Hepatocyte (in vitro differentiated cells): Measurements from ENCODE around the gene SPO11. TPM values are rescaled to one million over a fixed set of nuclear protein-coding genes. Genes with fewer than 3 reads are reported as not detected.
"Not testable (repeated sequence)": the region's sequence is repeated elsewhere in the genome, so short reads cannot be mapped to it uniquely, and the experiment has no call there.

Experiments used
- DNase-seq: peaks from one replicate; pipeline ENCODE4 v3.0.0-alpha.2; 2016; ENCODE audit warnings: low spot score
- H2AFZ ChIP-seq: fragments of 200-600 bp; sonication (generic); 2 replicates; pipeline ENCODE4 v1.6.0; 2016; ENCODE audit warnings: antibody characterized with exemption, mild to moderate bottlenecking
- H3K27ac ChIP-seq: fragments of 200-600 bp; sonication (generic); 2 replicates; pipeline ENCODE4 v1.5.1; 2016; ENCODE audit warnings: mild to moderate bottlenecking
- H3K27me3 ChIP-seq: fragments of 200-600 bp; sonication (generic); 2 replicates; pipeline ENCODE4 v1.6.1; 2016
- H3K36me3 ChIP-seq: fragments of 200-600 bp; sonication (generic); replicated peaks from 2 replicates; pipeline ENCODE4 v1.5.1; 2016; ENCODE audit warnings: low read depth; ENCODE audit not compliant: insufficient read depth
- H3K4me1 ChIP-seq: fragments of 200-600 bp; sonication (generic); 2 replicates; pipeline ENCODE4 v1.5.1; 2016; ENCODE audit warnings: mild to moderate bottlenecking, moderate library complexity; ENCODE audit not compliant: insufficient read depth
- H3K4me2 ChIP-seq: fragments of 200-600 bp; sonication (generic); 2 replicates; pipeline ENCODE4 v1.6.0; 2016
- H3K4me3 ChIP-seq: fragments of 200-600 bp; sonication (generic); 2 replicates; pipeline ENCODE4 v1.5.1; 2016; ENCODE audit warnings: mild to moderate bottlenecking
- H3K79me2 ChIP-seq: fragments of 200-600 bp; sonication (generic); 2 replicates; pipeline ENCODE4 v1.6.0; 2017; ENCODE audit warnings: mild to moderate bottlenecking
- H3K9me2 ChIP-seq: fragments of 200-600 bp; sonication (generic); replicated peaks from 2 replicates; pipeline ENCODE4 v1.6.0; 2017; ENCODE audit warnings: mild to moderate bottlenecking; ENCODE audit not compliant: insufficient read depth
- H3K9me3 ChIP-seq: fragments of 200-600 bp; sonication (generic); 2 replicates; pipeline ENCODE4 v1.5.1; 2016; ENCODE audit warnings: low read depth, mild to moderate bottlenecking
- H4K20me1 ChIP-seq: fragments of 200-600 bp; sonication (generic); 2 replicates; pipeline ENCODE4 v1.6.0; 2016; ENCODE audit warnings: mild to moderate bottlenecking; ENCODE audit not compliant: insufficient read depth, poor library complexity, severe bottlenecking
- CTCF ChIP-seq: fragments of 200-600 bp; sonication (generic); IDR thresholded peaks from 2 replicates; pipeline ENCODE4 v1.5.1; 2016; ENCODE audit warnings: antibody characterized with exemption, mild to moderate bottlenecking; ENCODE audit not compliant: poor library complexity
- EZH2 ChIP-seq: fragments of 200-600 bp; sonication (generic); IDR thresholded peaks from 2 replicates; pipeline ENCODE4 v1.6.1; 2016; ENCODE audit warnings: antibody characterized with exemption, mild to moderate bottlenecking, borderline replicate concordance
- EZH2phosphoT487 ChIP-seq: fragments of 200-600 bp; sonication (generic); IDR thresholded peaks from one replicate; pipeline ENCODE4 v1.6.1; 2018; ENCODE audit warnings: antibody characterized with exemption, mild to moderate bottlenecking, low read depth, moderate library complexity; ENCODE audit not compliant: unreplicated experiment, severe bottlenecking
- WGBS: methylation state at CpG from one replicate; pipeline ENCODE4 v1.1.6; 2016; ENCODE audit warnings: low lambda C conversion rate; ENCODE audit errors: missing lambda C conversion rate; 5-methylcytosine and 5-hydroxymethylcytosine counted together
- polyA plus RNA-seq: library from polyadenylated mRNA; unstranded; fragments of >200 nt; fragmentation: Nextera tagmentation; extraction: Ambion mirVana; gene quantifications from 2 replicates; pipeline ENCODE4 v1.2.1, GENCODE V29; 2016
- total RNA-seq: library from RNA; depleted of rRNA; stranded (reverse); fragments of >200 nt; gene quantifications from 2 replicates; pipeline ENCODE4 v1.2.3, GENCODE V29; 2014

Gene SPO11
- total and polyA plus RNA-seq, 2 experiments from 2014 or later, result not detected

DNA sequence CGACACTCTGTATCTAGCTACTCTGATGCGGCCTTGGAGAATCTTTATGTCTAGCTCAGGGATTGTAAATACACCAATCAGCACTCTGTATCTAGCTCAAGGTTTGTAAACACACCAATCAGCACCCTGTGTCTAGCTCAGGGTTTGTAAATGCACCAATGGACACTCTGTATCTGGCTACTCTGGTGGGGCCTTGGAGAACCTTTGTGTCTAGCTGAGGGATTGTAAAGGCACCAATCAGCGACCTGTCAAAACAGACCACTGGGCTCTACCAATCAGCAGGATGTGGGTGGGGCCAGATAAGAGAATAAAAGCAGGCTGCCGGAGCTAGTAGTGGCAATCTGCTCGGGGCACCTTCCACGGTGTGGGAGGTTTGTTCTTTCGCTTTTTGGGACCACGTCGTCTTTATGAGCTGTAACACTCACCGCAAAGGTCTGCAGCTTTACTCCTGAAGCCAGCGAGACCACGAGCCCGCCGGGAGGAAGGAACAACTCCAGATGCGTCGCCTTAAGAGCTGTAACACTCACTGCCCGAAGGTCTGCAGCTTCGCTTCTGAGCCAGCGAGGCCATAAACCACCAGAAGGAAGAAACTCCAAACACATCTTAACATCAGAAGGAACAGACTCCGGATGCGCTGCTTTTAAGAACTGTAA is 19.4 kb downstream of the SPO11 start:
- H3K4me1 ChIP-seq, H3K27ac ChIP-seq, H4K20me1 ChIP-seq, H3K4me2 ChIP-seq, H3K9me2 ChIP-seq, H3K27me3 ChIP-seq, H3K9me3 ChIP-seq, H3K36me3 ChIP-seq, DNase-seq, H2AFZ ChIP-seq, H3K4me3 ChIP-seq: not testable (repeated sequence)
- peaks cover 28% of the 10 kb centered on the region for H3K79me2 ChIP-seq
- WGBS, result 89% methylated on average over 21 of the region's 21 CpGs

DNA sequence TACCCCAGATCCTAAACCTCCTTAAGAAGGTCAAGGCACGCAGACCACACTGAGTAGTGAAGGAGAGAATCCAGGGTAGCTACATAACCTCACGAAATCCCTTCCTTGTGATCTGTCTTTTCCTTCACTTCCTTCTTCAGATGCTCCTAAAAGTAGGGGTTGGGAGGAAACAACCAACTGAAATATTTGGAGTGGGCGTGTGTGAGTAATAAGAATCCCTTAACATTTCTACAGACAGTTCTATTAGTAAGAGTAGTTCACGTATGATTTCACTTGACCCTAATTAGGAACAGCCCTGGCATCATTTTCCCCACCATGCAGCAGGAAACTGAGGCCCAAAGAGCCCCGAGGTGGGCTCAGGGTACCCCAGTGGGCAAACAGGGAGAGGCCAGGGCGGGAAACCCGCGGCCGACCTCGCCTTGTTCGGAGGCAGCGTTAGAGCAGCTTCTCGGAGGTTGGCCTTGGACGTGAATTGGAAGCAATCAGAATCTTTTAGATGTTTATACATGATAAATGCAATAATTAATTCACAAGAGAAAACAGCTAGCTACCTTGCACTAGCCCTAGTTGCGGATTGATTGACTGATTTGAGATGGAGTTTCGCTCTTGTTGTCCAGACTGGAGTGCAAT is 20.6 kb downstream of the SPO11 start:
- no peak for TF ChIP-seq EZH2
- no peak for TF ChIP-seq CTCF
- TF ChIP-seq EZH2phosphoT487, result no peak
- peaks cover 7% of the 10 kb centered on the region for H4K20me1 ChIP-seq
- 93% methylated on average over 16 of the region's 16 CpGs for WGBS
- no peak overlapping the region for H3K4me2 ChIP-seq
- no peaks in the 10 kb centered on the region for H3K9me3 ChIP-seq
- no peaks in the 10 kb centered on the region for H3K36me3 ChIP-seq
- no peak overlapping the region for H2AFZ ChIP-seq
- no peak overlapping the region for H3K27ac ChIP-seq
- H3K27me3 ChIP-seq, result no peaks in the 10 kb centered on the region
- H3K79me2 ChIP-seq, result peaks cover 38% of the 10 kb centered on the region
- H3K4me3 ChIP-seq, result no peak overlapping the region
- no peak for DNase-seq
- H3K4me1 ChIP-seq, result no peaks in the 10 kb centered on the region
- no peaks in the 10 kb centered on the region for H3K9me2 ChIP-seq

- DNase-seq, H4K20me1 ChIP-seq, H3K36me3 ChIP-seq, H3K27me3 ChIP-seq, H3K4me1 ChIP-seq, H3K9me3 ChIP-seq, H3K9me2 ChIP-seq: not testable (repeated sequence)
- Histone ChIP-seq H3K4me2 (peak overlapping the region; percentile 67), H3K79me2 (peaks cover 43% of the 10 kb centered on the region), H2AFZ (peak overlapping the region; percentile 58), H3K27ac (peak overlapping the region; percentile 81), H3K4me3 (peak overlapping the region; percentile 43)
- WGBS, result 89% methylated on average over 3 of the region's 24 CpGs
Measured at GRCh38 chr20:57350726-57351041, 21.1 kb downstream of the SPO11 start.

GRCh38 chr20:57351042-57351783 is 21.6 kb downstream of the SPO11 start, which contains the start of gene RAE1:
Gene RAE1 (plus strand): TSS chr20:57351255. CDS start chr20:57354039, 2,784 bp downstream.
- no peaks in the 10 kb centered on the region for H3K9me3 ChIP-seq
- peak within 1 kb of the TSS; percentile 58 for H2AFZ ChIP-seq
- peak within 1 kb of the TSS; percentile 81 for H3K27ac ChIP-seq
- H3K4me3 ChIP-seq, result peak within 1 kb of the TSS; percentile 43
- under 1% methylated on average over 61 of the region's 64 CpGs for WGBS
- no peak for TF ChIP-seq CTCF
- no peak for TF ChIP-seq EZH2
- no peak for TF ChIP-seq EZH2phosphoT487
- no peaks in the 10 kb centered on the region for H3K4me1 ChIP-seq
- peaks cover 7% of the 10 kb centered on the region for H4K20me1 ChIP-seq
- no peaks in the 10 kb centered on the region for H3K36me3 ChIP-seq
- no peaks in the 10 kb centered on the region for H3K27me3 ChIP-seq
- H3K4me2 ChIP-seq, result peak within 1 kb of the TSS; percentile 96
- peak; percentile 97 for DNase-seq
- H3K9me2 ChIP-seq, result no peaks in the 10 kb centered on the region
- H3K79me2 ChIP-seq, result peaks cover 49% of the 10 kb centered on the region
